SU-DHL-6 (cell line): ENCODE data around the gene ATP7A.

Experiments
- H2AFZ ChIP-seq: fragments of 200-600 bp; sonication (generic); 2 replicates; pipeline ENCODE4 v1.6.1; 2014; ENCODE audit warnings: low read depth, mild to moderate bottlenecking, moderate library complexity, mixed read lengths, antibody characterized with exemption, low read length; ENCODE audit not compliant: severe bottlenecking
- H3F3A ChIP-seq: fragments of 200-600 bp; shearing (Covaris generic); 2 replicates; pipeline ENCODE4 v1.6.0; 2016; ENCODE audit warnings: antibody characterized with exemption, mild to moderate bottlenecking; ENCODE audit not compliant: insufficient read depth
- H3K27ac ChIP-seq: fragments of 200-600 bp; sonication (generic); 2 replicates; pipeline ENCODE4 v1.5.1; 2016; ENCODE audit warnings: low read depth, mild to moderate bottlenecking, low read length, moderate library complexity, mixed read lengths
- H3K27me3 ChIP-seq: fragments of 200-600 bp; sonication (generic), shearing (Covaris generic); 2 replicates; pipeline ENCODE4 v1.6.0; 2014; ENCODE audit warnings: mild to moderate bottlenecking, low read length
- H3K36me3 ChIP-seq: fragments of 200-600 bp; sonication (generic); 2 replicates; pipeline ENCODE4 v1.6.1; 2014; ENCODE audit warnings: mild to moderate bottlenecking, low read length, mixed read lengths
- H3K4me2 ChIP-seq: fragments of 300-600, 200-600 bp; shearing (Covaris generic), sonication (generic); 2 replicates; pipeline ENCODE4 v1.6.0; 2014; ENCODE audit warnings: low read length, low read depth, mild to moderate bottlenecking; ENCODE audit not compliant: poor library complexity, severe bottlenecking
- H3K4me3 ChIP-seq: fragments of 200-600 bp; sonication (generic); 2 replicates; pipeline ENCODE4 v1.5.1; 2014; ENCODE audit warnings: antibody characterized with exemption, low read length, mild to moderate bottlenecking, mixed read lengths; ENCODE audit not compliant: insufficient read depth, poor library complexity, severe bottlenecking
- H3K79me2 ChIP-seq: fragments of 200-600 bp; sonication (generic); 2 replicates; pipeline ENCODE4 v1.6.1; 2014; ENCODE audit warnings: mild to moderate bottlenecking, low read length, moderate library complexity; ENCODE audit not compliant: insufficient read depth
- H3K9ac ChIP-seq: fragments of 200-600 bp; sonication (generic); 2 replicates; pipeline ENCODE4 v1.7.0; 2014; ENCODE audit warnings: mild to moderate bottlenecking, low read length
- H3K9me2 ChIP-seq: fragments of 200-600 bp; sonication (generic); replicated peaks from 2 replicates; pipeline ENCODE4 v1.6.1; 2014; ENCODE audit warnings: low read length; ENCODE audit not compliant: insufficient read depth
- H3K9me3 ChIP-seq: fragments of 200-600 bp; sonication (generic); 2 replicates; pipeline ENCODE4 v1.6.1; 2014; ENCODE audit warnings: low read length, mixed read lengths; ENCODE audit not compliant: insufficient read depth
- H4K20me1 ChIP-seq: fragments of 200-600 bp; sonication (generic); 2 replicates; pipeline ENCODE4 v1.6.1; 2014; ENCODE audit warnings: low read depth, mild to moderate bottlenecking, antibody characterized with exemption, low read length, moderate library complexity, mixed read lengths
- CTCF ChIP-seq: fragments of 200-600 bp; sonication (generic); IDR thresholded peaks from one replicate; pipeline ENCODE4 v1.5.1; 2017; ENCODE audit warnings: antibody characterized with exemption, mild to moderate bottlenecking, low read length, moderate library complexity; ENCODE audit not compliant: insufficient read depth, poor library complexity, severe bottlenecking
- EZH2phosphoT487 ChIP-seq: fragments of 200-600 bp; sonication (generic), shearing (Covaris generic); conservative IDR thresholded peaks from 2 replicates; pipeline ENCODE4 v1.6.1; 2018; ENCODE audit warnings: mild to moderate bottlenecking, antibody characterized with exemption, low read length, moderate library complexity, mixed read lengths

ATP7A gene

GRCh38 chrX:77961063-77961462 is 50.6 kb downstream of the ATP7A start:
- Histone ChIP-seq H2AFZ (no peak overlapping the region), H3K4me3 (no peak overlapping the region), H3K27ac (no peak overlapping the region), H3K36me3 (no peaks in the 10 kb centered on the region), H3K27me3 (no peaks in the 10 kb centered on the region), H3K79me2 (no peaks in the 10 kb centered on the region), H3F3A (no peaks in the 10 kb centered on the region), H4K20me1 (no peaks in the 10 kb centered on the region), H3K9me3 (no peaks in the 10 kb centered on the region), H3K9ac (no peak overlapping the region), H3K4me2 (no peak overlapping the region), H3K9me2 (no peaks in the 10 kb centered on the region)
- TF ChIP-seq EZH2phosphoT487 (no peak), CTCF (no peak)

- H3K27ac ChIP-seq, result no peak overlapping the region
- no peaks in the 10 kb centered on the region for H3F3A ChIP-seq
- no peaks in the 10 kb centered on the region for H3K9me3 ChIP-seq
- H3K4me2 ChIP-seq, result no peak overlapping the region
- H3K4me3 ChIP-seq, result no peak overlapping the region
- no peaks in the 10 kb centered on the region for H3K27me3 ChIP-seq
- no peak overlapping the region for H2AFZ ChIP-seq
- no peak overlapping the region for H3K9ac ChIP-seq
- TF ChIP-seq EZH2phosphoT487, result no peak
- no peak for TF ChIP-seq CTCF
- H4K20me1 ChIP-seq, result no peaks in the 10 kb centered on the region
- no peaks in the 10 kb centered on the region for H3K36me3 ChIP-seq
- no peaks in the 10 kb centered on the region for H3K79me2 ChIP-seq
- no peaks in the 10 kb centered on the region for H3K9me2 ChIP-seq
Observed at GRCh38 chrX:77962068-77962902, 51.8 kb downstream of the ATP7A start.

- Histone ChIP-seq H3K4me3 (no peak overlapping the region), H3K9me3 (no peaks in the 10 kb centered on the region), H3K9me2 (no peaks in the 10 kb centered on the region), H2AFZ (no peak overlapping the region), H3K27me3 (no peaks in the 10 kb centered on the region), H3K27ac (no peak overlapping the region), H3K79me2 (no peaks in the 10 kb centered on the region), H3F3A (no peaks in the 10 kb centered on the region), H3K36me3 (no peaks in the 10 kb centered on the region), H3K9ac (no peak overlapping the region), H3K4me2 (no peak overlapping the region), H4K20me1 (no peaks in the 10 kb centered on the region)
- no peak for TF ChIP-seq CTCF
- TF ChIP-seq EZH2phosphoT487, result no peak
Observed at GRCh38 chrX:77966361-77966760, 55.9 kb downstream of the ATP7A start.
